ENCODE results near the gene COL8A1.
A peak's percentile ranks its signal among the peaks of the same experiment; 100 is the strongest.
"Not testable (repeated sequence)": the region's sequence is repeated elsewhere in the genome, so short reads cannot be mapped to it uniquely, and the experiment has no call there.

Gene COL8A1

GRCh38 chr3:99724276-99724675 is 85.9 kb downstream of the COL8A1 start:
- TF ChIP-seq CTCF (conservative IDR thresholded peaks at IDR 0.05; ENCODE audit: low read length), result no peak
- DNase-seq (ENCODE audit: low read depth), result no peak
- H3K4me3 ChIP-seq (ENCODE audit: low read length), result no peak overlapping the region

- no peak for TF ChIP-seq CTCF (conservative IDR thresholded peaks at IDR 0.05; ENCODE audit: low read length)
- no peak overlapping the region for H3K4me3 ChIP-seq (ENCODE audit: low read length)
- peak; percentile 82 for DNase-seq (ENCODE audit: low read depth)
Observed at GRCh38 chr3:99730870-99731269, 92.5 kb downstream of the COL8A1 start.

- TF ChIP-seq CTCF (conservative IDR thresholded peaks at IDR 0.05; ENCODE audit: low read length), result no peak
- H3K4me3 ChIP-seq (ENCODE audit: low read length), result no peak overlapping the region
- no peak for DNase-seq (ENCODE audit: low read depth)
Observed at GRCh38 chr3:99731499-99731898, 93.1 kb downstream of the COL8A1 start.

- DNase-seq (ENCODE audit: low read depth); H3K4me3 ChIP-seq (ENCODE audit: low read length): not testable (repeated sequence)
Observed at GRCh38 chr3:99740371-99740770, 102.0 kb downstream of the COL8A1 start.

- DNase-seq (ENCODE audit: low read depth), result no peak
- no peak overlapping the region for H3K4me3 ChIP-seq (ENCODE audit: low read length)
- TF ChIP-seq CTCF (conservative IDR thresholded peaks at IDR 0.05; ENCODE audit: low read length), result no peak
Observed at GRCh38 chr3:99741588-99741987, 103.2 kb downstream of the COL8A1 start.

- DNase-seq (ENCODE audit: low read depth), result peak; percentile 55
- no peak overlapping the region for H3K4me3 ChIP-seq (ENCODE audit: low read length)
- peak; percentile 59 for TF ChIP-seq CTCF (conservative IDR thresholded peaks at IDR 0.05; ENCODE audit: low read length)
Observed at GRCh38 chr3:99747915-99748314, 109.5 kb downstream of the COL8A1 start.

GRCh38 chr3:99751649-99752048 is 113.3 kb downstream of the COL8A1 start:
- DNase-seq (ENCODE audit: low read depth), result peak; percentile 79

More at GRCh38 chr3:99751649-99752048, 113.3 kb downstream of the COL8A1 start:
- H3K4me3 ChIP-seq (ENCODE audit: low read length), result no peak overlapping the region
- TF ChIP-seq CTCF (conservative IDR thresholded peaks at IDR 0.05; ENCODE audit: low read length), result no peak
